ENCODE data around the gene TXNDC5. TPM values are rescaled to one million over a fixed set of nuclear protein-coding genes. Genes with fewer than 3 reads are reported as not detected.

TXNDC5 gene
- total RNA-seq, 4 donors from 2014 or later = 51.9 to 125 (median 104) TPM

DNA sequence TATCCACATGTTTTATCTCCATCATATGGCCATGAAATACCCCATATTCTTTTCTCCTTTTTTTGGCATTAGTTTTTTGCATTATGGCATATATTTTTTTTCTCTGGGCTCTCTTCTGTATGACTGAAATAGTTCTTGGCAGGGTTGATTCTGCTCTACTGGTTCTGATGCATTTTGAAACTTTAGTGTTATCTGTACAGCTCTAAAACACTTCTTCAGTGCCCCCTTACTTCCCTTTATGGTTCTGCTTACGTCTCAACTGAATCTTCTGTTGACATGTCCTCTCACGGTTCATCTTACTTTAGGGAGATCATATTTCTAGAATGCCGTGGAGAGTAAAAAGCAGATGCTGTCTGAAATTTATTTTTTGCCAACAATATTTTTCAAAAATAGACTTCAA, 23.2 kb upstream of the TXNDC5 start:
- H3K27me3 ChIP-seq = no peaks in the 10 kb centered on the region
- WGBS, 2 donors = 62% methylated on average over 3 of the region's 3 CpGs
- H3K4me1 ChIP-seq = no peaks in the 10 kb centered on the region
- TF ChIP-seq, protein P1, sequence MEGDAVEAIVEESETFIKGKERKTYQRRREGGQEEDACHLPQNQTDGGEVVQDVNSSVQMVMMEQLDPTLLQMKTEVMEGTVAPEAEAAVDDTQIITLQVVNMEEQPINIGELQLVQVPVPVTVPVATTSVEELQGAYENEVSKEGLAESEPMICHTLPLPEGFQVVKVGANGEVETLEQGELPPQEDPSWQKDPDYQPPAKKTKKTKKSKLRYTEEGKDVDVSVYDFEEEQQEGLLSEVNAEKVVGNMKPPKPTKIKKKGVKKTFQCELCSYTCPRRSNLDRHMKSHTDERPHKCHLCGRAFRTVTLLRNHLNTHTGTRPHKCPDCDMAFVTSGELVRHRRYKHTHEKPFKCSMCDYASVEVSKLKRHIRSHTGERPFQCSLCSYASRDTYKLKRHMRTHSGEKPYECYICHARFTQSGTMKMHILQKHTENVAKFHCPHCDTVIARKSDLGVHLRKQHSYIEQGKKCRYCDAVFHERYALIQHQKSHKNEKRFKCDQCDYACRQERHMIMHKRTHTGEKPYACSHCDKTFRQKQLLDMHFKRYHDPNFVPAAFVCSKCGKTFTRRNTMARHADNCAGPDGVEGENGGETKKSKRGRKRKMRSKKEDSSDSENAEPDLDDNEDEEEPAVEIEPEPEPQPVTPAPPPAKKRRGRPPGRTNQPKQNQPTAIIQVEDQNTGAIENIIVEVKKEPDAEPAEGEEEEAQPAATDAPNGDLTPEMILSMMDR (IDR thresholded peaks at IDR 0.05) = no peak
- no peak for TF ChIP-seq POLR2A (IDR thresholded peaks at IDR 0.05)
- no peak overlapping the region for H3K27ac ChIP-seq
- no peak overlapping the region for H3K4me3 ChIP-seq
- intact Hi-C loops (cut with DNase I) = no loop called here
- no peaks in the 10 kb centered on the region for H3K9me3 ChIP-seq
- no peaks in the 10 kb centered on the region for H3K36me3 ChIP-seq
- no peak for DNase-seq

DNA sequence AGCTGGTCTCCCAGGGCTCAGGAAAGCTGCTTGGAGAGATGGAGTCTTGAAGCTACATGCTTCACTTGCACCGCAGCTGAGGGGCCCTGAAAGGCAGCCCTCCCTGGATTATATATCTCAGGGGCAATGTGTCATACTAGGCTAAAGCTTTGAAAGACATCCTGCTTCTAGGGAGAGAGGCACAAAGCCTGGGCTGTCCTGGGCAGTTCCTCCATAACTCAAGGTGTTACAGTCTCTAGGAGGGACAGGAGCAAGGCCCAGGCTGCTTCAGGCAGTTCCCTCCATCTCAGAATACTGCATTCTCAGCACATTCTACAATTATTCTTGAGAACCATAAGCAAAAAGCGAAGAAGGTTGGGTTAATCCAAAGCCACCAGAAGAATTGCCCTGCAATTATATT, 22.0 kb upstream of the TXNDC5 start:
- WGBS, 2 donors = 57 to 90% methylated on average over 2 of the region's 2 CpGs
- Histone ChIP-seq H3K27me3 (no peaks in the 10 kb centered on the region), H3K4me1 (no peaks in the 10 kb centered on the region), H3K36me3 (no peaks in the 10 kb centered on the region), H3K4me3 (no peak overlapping the region), H3K9me3 (no peaks in the 10 kb centered on the region), H3K27ac (no peak overlapping the region)
- intact Hi-C loops (cut with DNase I) = no loop called here
- DNase-seq = no peak
- TF ChIP-seq, protein P1 (IDR thresholded peaks at IDR 0.05) = no peak
- no peak for TF ChIP-seq POLR2A (IDR thresholded peaks at IDR 0.05)

DNA sequence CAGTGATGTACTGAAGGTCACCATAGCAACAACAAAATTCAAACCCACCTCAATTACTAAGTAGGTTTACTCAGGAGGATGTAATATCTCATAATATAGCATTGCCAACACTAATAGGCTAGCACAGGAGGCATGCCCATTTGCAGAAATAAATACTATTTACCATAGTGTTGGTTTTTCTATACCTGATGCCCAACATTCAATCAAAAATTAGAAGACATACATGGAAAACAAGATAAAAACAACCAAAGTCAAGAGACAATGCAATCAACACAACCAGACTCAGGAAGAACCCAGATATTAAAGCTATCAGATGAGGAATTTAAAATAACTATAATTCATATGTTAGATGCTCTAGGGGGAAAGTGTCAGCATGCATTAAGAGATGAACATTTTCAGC, 14.3 kb upstream of the TXNDC5 start:
- no peak for DNase-seq
- intact Hi-C loops (cut with DNase I) = no loop called here
- TF ChIP-seq, protein P1 (IDR thresholded peaks at IDR 0.05) = no peak
- Histone ChIP-seq H3K27me3 (no peaks in the 10 kb centered on the region), H3K36me3 (no peaks in the 10 kb centered on the region), H3K27ac (no peak overlapping the region), H3K9me3 (peaks cover 0 to 6% (median 6%) of the 10 kb centered on the region in 3 donors), H3K4me3 (no peak overlapping the region), H3K4me1 (peaks cover 0 to 6% (median 4%) of the 10 kb centered on the region in 3 donors)

DNA sequence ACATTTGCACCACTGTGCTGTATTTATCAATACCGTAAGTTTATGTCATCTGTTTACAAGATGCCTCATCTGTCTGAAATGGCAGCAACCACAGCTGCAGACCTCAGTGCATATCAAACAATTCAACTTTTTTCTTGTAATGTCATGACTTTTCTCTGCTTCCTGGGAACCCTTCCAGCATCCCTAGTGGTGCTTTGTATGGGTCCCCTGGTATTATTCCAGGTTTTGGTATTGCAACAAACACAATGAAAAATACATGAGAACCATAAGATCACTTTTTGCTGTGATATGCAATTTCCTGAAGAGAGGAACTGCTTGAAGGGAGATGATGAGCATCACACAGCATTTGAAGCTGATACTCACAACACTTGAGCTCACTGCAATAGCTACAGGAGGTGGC, 12.0 kb upstream of the TXNDC5 start:
- Histone ChIP-seq H3K36me3 (no peaks in the 10 kb centered on the region), H3K27ac (no peak overlapping the region), H3K4me1 (peaks cover 0 to 10% (median 4%) of the 10 kb centered on the region in 3 donors), H3K27me3 (no peaks in the 10 kb centered on the region), H3K9me3 (peaks cover 0 to 6% (median 6%) of the 10 kb centered on the region in 3 donors), H3K4me3 (no peak overlapping the region)
- no peak for TF ChIP-seq POLR2A (IDR thresholded peaks at IDR 0.05)
- TF ChIP-seq, protein P1 (IDR thresholded peaks at IDR 0.05) = no peak
- intact Hi-C loops (cut with DNase I) = no loop called here
- DNase-seq = no peak
- WGBS, 2 donors = 64 to 73% methylated on average over 1 of the region's 1 CpG

DNA sequence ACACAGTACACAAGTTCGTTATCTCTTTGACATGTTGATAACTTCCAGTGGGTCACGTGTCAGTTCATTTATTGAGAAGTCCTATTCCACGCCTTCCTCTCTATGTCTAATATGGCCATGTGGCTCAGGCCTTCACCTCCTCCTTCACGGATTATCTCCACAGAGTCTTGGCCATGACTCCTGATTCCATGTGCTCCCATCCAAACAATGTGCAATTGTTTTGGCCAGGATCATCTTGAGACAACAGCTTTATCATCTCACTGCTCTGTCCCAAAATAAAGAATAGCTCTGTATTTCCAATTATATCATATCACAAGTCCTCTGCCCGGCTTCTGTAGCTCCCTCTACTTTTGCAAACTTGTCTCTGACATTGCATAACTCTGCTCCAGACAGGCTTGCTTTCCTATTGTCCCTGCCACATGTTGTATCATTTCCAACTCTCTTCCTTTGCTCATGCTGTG, 11.1 kb upstream of the TXNDC5 start:
- peaks cover 0 to 10% (median 4%) of the 10 kb centered on the region in 3 donors for H3K4me1 ChIP-seq
- TF ChIP-seq, protein P1 (IDR thresholded peaks at IDR 0.05) = no peak
- no peak for TF ChIP-seq POLR2A (IDR thresholded peaks at IDR 0.05)
- no peak for DNase-seq
- no peak overlapping the region for H3K27ac ChIP-seq
- no peaks in the 10 kb centered on the region for H3K27me3 ChIP-seq
- no peak overlapping the region for H3K4me3 ChIP-seq
- 77 to 84% methylated on average over 5 of the region's 5 CpGs for WGBS, 2 donors
- H3K9me3 ChIP-seq = peaks cover 0 to 6% (median 6%) of the 10 kb centered on the region in 3 donors
- intact Hi-C loops (cut with DNase I) = no loop called here
- H3K36me3 ChIP-seq = no peaks in the 10 kb centered on the region

Data from esophagus squamous epithelium (tissue), 5 donors.